Ramos (cell line): ENCODE measurements around the gene IQCN.

Source experiments
- in situ Hi-C: fragments of 300-500 bp; cut with MboI; formaldehyde crosslinking; loops from one replicate; pipeline ENCODE4 v1.14.3; 2022; ENCODE audit warnings: low sequenced_read_pairs; ENCODE audit not compliant: unreplicated experiment

IQCN gene

GRCh38 chr19:18234194-18234593 is 40.1 kb downstream of the IQCN start:
- in situ Hi-C loops: no loop called here

GRCh38 chr19:18233224-18233825 is 40.9 kb downstream of the IQCN start:
- in situ Hi-C loops: no loop called here

GRCh38 chr19:18232540-18233223 is 41.6 kb downstream of the IQCN start:
- in situ Hi-C loops: no loop called here

- in situ Hi-C loops: no loop called here
Observed at GRCh38 chr19:18231775-18232174, 42.5 kb downstream of the IQCN start.

GRCh38 chr19:18230941-18231734 is 43.1 kb downstream of the IQCN start:
- in situ Hi-C loops: no loop called here

GRCh38 chr19:18229915-18230314 is 44.3 kb downstream of the IQCN start:
- in situ Hi-C loops: no loop called here

GRCh38 chr19:18229474-18229873 is 44.8 kb downstream of the IQCN start:
- in situ Hi-C loops: no loop called here

GRCh38 chr19:18227781-18228271 is 46.4 kb downstream of the IQCN start:
- in situ Hi-C loops: no loop called here

- in situ Hi-C loops: no loop called here
Observed at GRCh38 chr19:18226956-18227780, 47.1 kb downstream of the IQCN start.

- in situ Hi-C loops: no loop called here
Observed at GRCh38 chr19:18225702-18226468, 48.4 kb downstream of the IQCN start, which contains the start of gene PDE4C. TSS of gene PDE4C (minus strand) at chr19:18226438. CDS start at chr19:18226415, 23 bp downstream.

- in situ Hi-C loops: no loop called here
Observed at GRCh38 chr19:18225355-18225701, 48.9 kb downstream of the IQCN start.

- in situ Hi-C loops: no loop called here
Observed at GRCh38 chr19:18224525-18225354, 49.5 kb downstream of the IQCN start.

GRCh38 chr19:18223860-18224524 is 50.3 kb downstream of the IQCN start:
- in situ Hi-C loops: no loop called here

GRCh38 chr19:18221815-18222725 is 52.2 kb downstream of the IQCN start:
- in situ Hi-C loops: no loop called here

- in situ Hi-C loops: no loop called here
Observed at GRCh38 chr19:18220632-18221275, 53.5 kb downstream of the IQCN start.

- in situ Hi-C loops: no loop called here
Observed at GRCh38 chr19:18219911-18220631, 54.2 kb downstream of the IQCN start.
